Muscle layer of duodenum (tissue), 2 donors: ENCODE data around the gene VTN.

ENCODE experiments used
- H3K27ac ChIP-seq: one replicate; pipeline ENCODE4 v1.7.0; 2013; ENCODE audit warnings: mild to moderate bottlenecking, low read length
- H3K27me3 ChIP-seq: one replicate; pipeline ENCODE4 v1.7.0; 2013; ENCODE audit warnings: low read depth, mild to moderate bottlenecking, control low read depth, low read length
- H3K36me3 ChIP-seq, 2 donors: one replicate each; pipeline ENCODE4 v1.7.0; 2013; ENCODE audit warnings: low read length in 2 of 2, control low read depth in 1 of 2, mild to moderate bottlenecking in 1 of 2; ENCODE audit not compliant: insufficient read depth in 2 of 2, control insufficient read depth in 1 of 2
- H3K4me1 ChIP-seq, 2 donors: one replicate each; pipeline ENCODE4 v1.7.0; 2013; ENCODE audit warnings: low read length in 2 of 2, mild to moderate bottlenecking in 2 of 2, control low read depth in 1 of 2, moderate library complexity in 1 of 2; ENCODE audit not compliant: insufficient read depth in 2 of 2, control insufficient read depth in 1 of 2
- H3K4me3 ChIP-seq, 2 donors: one replicate each; pipeline ENCODE4 v1.7.0; 2013; ENCODE audit warnings: low read length in 2 of 2, low read depth in 1 of 2, mild to moderate bottlenecking in 1 of 2
- H3K9me3 ChIP-seq, 2 donors: one replicate each; pipeline ENCODE4 v1.7.0; 2013; ENCODE audit warnings: low read length in 2 of 2, control low read depth in 1 of 2, mild to moderate bottlenecking in 1 of 2; ENCODE audit not compliant: control insufficient read depth in 1 of 2
- donor health status: healthy.

VTN gene

DNA sequence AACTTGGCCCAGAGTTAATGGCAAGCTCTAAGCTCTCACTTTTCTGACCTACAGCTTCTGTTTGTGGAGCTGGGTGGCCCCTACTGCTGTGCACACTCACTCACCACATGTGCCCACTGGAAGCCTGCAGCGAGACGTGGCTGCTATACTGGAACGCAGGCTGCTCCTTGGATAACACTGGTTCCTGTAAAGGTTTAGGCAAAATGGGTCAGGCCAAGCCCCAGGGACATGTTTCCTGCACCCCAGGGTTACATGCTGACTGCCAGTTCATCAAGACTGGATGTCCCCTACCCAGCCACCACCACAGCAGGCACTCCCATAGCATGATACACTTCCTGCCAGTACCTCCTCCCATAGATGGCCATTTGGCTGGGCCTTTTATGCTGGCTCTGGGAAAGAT is 21.1 kb downstream of the VTN start:
- peaks cover 75 to 91% of the 10 kb centered on the region in 2 donors for H3K36me3 ChIP-seq
- H3K4me3 ChIP-seq, result no peak overlapping the region
- H3K27ac ChIP-seq, result no peak overlapping the region
- H3K9me3 ChIP-seq, result no peaks in the 10 kb centered on the region
- no peaks in the 10 kb centered on the region for H3K4me1 ChIP-seq
- no peaks in the 10 kb centered on the region for H3K27me3 ChIP-seq

- H3K27ac ChIP-seq, result no peak overlapping the region
- H3K27me3 ChIP-seq, result no peaks in the 10 kb centered on the region
- H3K9me3 ChIP-seq, result no peaks in the 10 kb centered on the region
- peaks cover 65 to 95% of the 10 kb centered on the region in 2 donors for H3K36me3 ChIP-seq
- H3K4me1 ChIP-seq, result no peaks in the 10 kb centered on the region
- H3K4me3 ChIP-seq, result no peak overlapping the region
Observed at GRCh38 chr17:28347261-28347891, 22.7 kb downstream of the VTN start.

- Histone ChIP-seq H3K4me1 (no peaks in the 10 kb centered on the region), H3K27me3 (no peaks in the 10 kb centered on the region), H3K27ac (no peak overlapping the region), H3K36me3 (peaks cover 69 to 95% of the 10 kb centered on the region in 2 donors), H3K9me3 (no peaks in the 10 kb centered on the region), H3K4me3 (no peak overlapping the region)
Observed at GRCh38 chr17:28346746-28347246, 23.3 kb downstream of the VTN start.

- Histone ChIP-seq H3K36me3 (peaks cover 69 to 95% of the 10 kb centered on the region in 2 donors), H3K27ac (no peak overlapping the region), H3K4me1 (no peaks in the 10 kb centered on the region)
Observed at GRCh38 chr17:28346199-28346580, 23.9 kb downstream of the VTN start.

GRCh38 chr17:28345419-28346198 is 24.5 kb downstream of the VTN start:
- Histone ChIP-seq H3K4me3 (no peak overlapping the region), H3K27ac (no peak overlapping the region), H3K36me3 (peaks cover 69 to 95% of the 10 kb centered on the region in 2 donors), H3K4me1 (no peaks in the 10 kb centered on the region), H3K9me3 (no peaks in the 10 kb centered on the region), H3K27me3 (no peaks in the 10 kb centered on the region)

More at GRCh38 chr17:28346199-28346580, 23.9 kb downstream of the VTN start:
- Histone ChIP-seq H3K9me3 (no peaks in the 10 kb centered on the region), H3K27me3 (no peaks in the 10 kb centered on the region), H3K4me3 (no peak overlapping the region)

DNA sequence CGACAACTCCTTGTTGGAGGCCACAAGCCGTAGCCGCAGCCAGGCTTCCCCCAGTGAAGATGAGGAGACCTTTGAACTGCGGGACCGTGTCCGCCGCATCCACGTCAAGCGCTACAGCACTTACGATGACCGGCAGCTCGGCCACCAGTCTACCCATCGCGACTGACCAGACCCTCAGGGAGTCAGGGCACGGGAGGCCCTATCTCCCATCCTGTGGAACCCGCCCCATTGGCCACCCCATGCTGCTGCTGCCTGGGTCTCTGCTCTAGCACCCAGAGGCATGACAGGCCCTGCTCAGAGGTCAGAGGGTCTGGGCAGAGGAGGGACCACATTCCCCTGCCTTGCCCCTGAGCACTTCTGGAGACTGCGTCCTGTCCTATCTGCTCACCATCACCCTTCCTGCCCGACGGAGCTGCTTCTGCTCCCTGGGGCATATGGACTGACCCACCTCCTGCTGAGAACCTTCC is 25.6 kb downstream of the VTN start:
- Histone ChIP-seq H3K4me3 (no peak overlapping the region), H3K27me3 (no peaks in the 10 kb centered on the region), H3K9me3 (no peaks in the 10 kb centered on the region), H3K27ac (no peak overlapping the region), H3K4me1 (no peaks in the 10 kb centered on the region), H3K36me3 (peaks cover 64 to 93% of the 10 kb centered on the region in 2 donors)

DNA sequence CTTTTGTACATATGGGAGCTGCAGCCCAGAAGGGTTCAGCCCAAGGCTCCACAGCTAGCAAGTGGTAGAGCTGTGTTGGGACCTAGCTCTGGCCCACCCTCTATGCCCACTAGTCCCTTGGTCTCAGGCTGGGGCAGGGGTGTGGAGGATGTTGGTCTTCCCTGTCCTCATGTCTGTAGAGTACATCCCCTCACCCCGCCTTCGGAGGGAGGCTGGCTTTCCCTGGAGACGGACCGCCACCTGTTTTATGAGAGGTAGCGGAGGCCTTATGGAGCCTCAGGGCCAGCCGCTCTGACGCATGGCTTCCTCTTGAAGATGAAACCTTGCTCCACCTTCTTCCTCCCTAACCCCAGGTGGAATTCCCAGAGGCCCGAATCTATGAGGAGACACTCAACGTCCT is 26.1 kb downstream of the VTN start:
- H3K27me3 ChIP-seq, result no peaks in the 10 kb centered on the region
- no peaks in the 10 kb centered on the region for H3K4me1 ChIP-seq
- no peak overlapping the region for H3K27ac ChIP-seq
- peaks cover 63 to 94% of the 10 kb centered on the region in 2 donors for H3K36me3 ChIP-seq
- H3K9me3 ChIP-seq, result no peaks in the 10 kb centered on the region
- no peak overlapping the region for H3K4me3 ChIP-seq

GRCh38 chr17:28343491-28343932 is 26.6 kb downstream of the VTN start:
- Histone ChIP-seq H3K9me3 (no peaks in the 10 kb centered on the region), H3K27me3 (no peaks in the 10 kb centered on the region), H3K4me3 (no peak overlapping the region), H3K27ac (no peak overlapping the region), H3K4me1 (peaks cover 0 to under 1% of the 10 kb centered on the region in 2 donors), H3K36me3 (peaks cover 58 to 89% of the 10 kb centered on the region in 2 donors)

DNA sequence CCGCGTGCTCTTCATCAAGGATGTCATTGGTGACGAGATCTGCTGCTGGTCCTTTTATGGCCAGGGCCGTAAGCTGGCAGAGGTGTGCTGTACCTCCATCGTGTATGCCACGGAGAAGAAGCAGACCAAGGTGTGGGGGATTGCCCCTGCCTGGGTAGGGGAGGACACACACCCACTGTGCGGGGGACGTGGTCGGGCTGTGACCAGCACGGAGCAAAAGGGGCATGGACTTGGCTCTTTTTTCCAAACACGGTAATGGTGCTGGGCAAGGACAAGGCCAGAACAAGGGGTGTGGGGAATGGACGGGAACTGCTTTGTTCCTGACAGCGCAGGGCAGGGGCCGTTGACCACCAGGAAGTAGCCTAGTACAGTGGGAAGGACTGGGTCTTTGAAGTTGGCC is 27.8 kb downstream of the VTN start:
- H3K27me3 ChIP-seq, result no peaks in the 10 kb centered on the region
- peaks cover 0 to 11% of the 10 kb centered on the region in 2 donors for H3K4me1 ChIP-seq
- H3K36me3 ChIP-seq, result peaks cover 50 to 77% of the 10 kb centered on the region in 2 donors

DNA sequence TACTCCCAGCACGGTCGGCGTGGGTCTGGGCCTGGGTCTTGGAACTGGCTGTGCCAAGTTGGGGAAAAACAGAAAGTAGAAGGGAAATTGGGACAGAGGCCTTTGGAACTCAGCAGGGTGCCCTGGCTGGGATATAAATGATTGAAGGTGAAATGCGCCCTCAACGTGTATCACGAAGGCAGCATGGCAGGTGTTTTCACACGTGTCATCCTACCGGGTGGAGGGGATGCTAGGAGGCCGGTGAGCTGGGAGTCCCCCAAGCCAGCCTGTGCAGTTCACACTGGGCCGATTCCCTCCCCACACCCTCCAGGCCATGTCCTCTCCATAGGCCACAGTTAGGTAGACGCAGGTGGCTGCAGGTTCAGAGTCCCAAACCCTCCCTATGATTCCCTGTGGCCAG is 28.6 kb downstream of the VTN start:
- no peaks in the 10 kb centered on the region for H3K9me3 ChIP-seq
- no peaks in the 10 kb centered on the region for H3K27me3 ChIP-seq
- peaks cover 46 to 69% of the 10 kb centered on the region in 2 donors for H3K36me3 ChIP-seq
- no peak overlapping the region for H3K27ac ChIP-seq
- peaks cover 7 to 19% of the 10 kb centered on the region in 2 donors for H3K4me1 ChIP-seq
- H3K4me3 ChIP-seq, result no peak overlapping the region

More for the DNA sequence above, 27.8 kb downstream of the VTN start:
- H3K9me3 ChIP-seq, result no peaks in the 10 kb centered on the region
- H3K4me3 ChIP-seq, result no peak overlapping the region
- no peak overlapping the region for H3K27ac ChIP-seq

DNA sequence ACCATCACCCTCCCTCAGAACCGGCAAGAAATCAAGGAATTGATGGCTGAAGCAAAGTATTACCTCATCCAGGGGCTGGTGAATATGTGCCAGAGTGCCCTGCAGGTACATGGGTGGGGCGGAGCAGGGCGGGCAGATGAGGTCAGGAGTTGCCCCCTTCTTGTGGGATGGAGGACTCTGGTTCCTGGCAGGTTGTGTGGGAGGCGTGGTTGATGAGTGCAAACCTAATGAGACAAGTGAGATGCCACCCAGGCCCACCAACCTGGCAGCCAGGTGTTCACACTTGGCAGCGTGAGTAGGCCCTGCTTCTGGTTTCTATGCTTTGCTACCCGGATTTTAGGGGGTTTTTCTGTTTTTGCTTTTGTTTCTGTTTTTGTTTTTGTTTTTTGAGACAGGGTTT is 29.7 kb downstream of the VTN start:
- Histone ChIP-seq H3K9me3 (no peaks in the 10 kb centered on the region), H3K27ac (no peak overlapping the region), H3K4me1 (peaks cover 8 to 25% of the 10 kb centered on the region in 2 donors), H3K27me3 (no peaks in the 10 kb centered on the region), H3K4me3 (no peak overlapping the region), H3K36me3 (peaks cover 39 to 57% of the 10 kb centered on the region in 2 donors)
